Activated CD4-positive, alpha-beta T cell treated with anti-CD3 and anti-CD28 coated beads, Interleukin-2, Interleukin-4, amounts not matched to agents 100 ng/mL and 50 ng/mL, durations not matched to agents 16 hours and 8 hours (primary cell): Measurements from ENCODE around the gene FIBCD1.
"Not testable (repeated sequence)": the region's sequence is repeated elsewhere in the genome, so short reads cannot be mapped to it uniquely, and the experiment has no call there.

ENCODE experiments used
- DNase-seq: peaks from one replicate; pipeline ENCODE4 v3.0.0-alpha.2; 2020; ENCODE audit warnings: low spot score

The FIBCD1 gene

GRCh38 chr9:130921989-130922892 lies 16.8 kb downstream of the FIBCD1 start:
- no peak for DNase-seq

GRCh38 chr9:130921300-130921988 lies 17.6 kb downstream of the FIBCD1 start:
- DNase-seq: no peak

- DNase-seq: no peak
Measured at GRCh38 chr9:130920762-130921299, 18.2 kb downstream of the FIBCD1 start.

GRCh38 chr9:130920233-130920632 lies 18.8 kb downstream of the FIBCD1 start:
- no peak for DNase-seq

- no peak for DNase-seq
Measured at GRCh38 chr9:130919559-130920145, 19.4 kb downstream of the FIBCD1 start.

GRCh38 chr9:130918826-130919558 lies 20.1 kb downstream of the FIBCD1 start:
- no peak for DNase-seq

GRCh38 chr9:130918101-130918825 lies 20.8 kb downstream of the FIBCD1 start:
- DNase-seq: no peak

GRCh38 chr9:130917168-130917960 lies 21.7 kb downstream of the FIBCD1 start:
- no peak for DNase-seq

GRCh38 chr9:130915096-130915447 lies 24.0 kb downstream of the FIBCD1 start:
- no peak for DNase-seq

GRCh38 chr9:130914417-130915095 lies 24.5 kb downstream of the FIBCD1 start:
- no peak for DNase-seq

GRCh38 chr9:130913599-130914416 lies 25.2 kb downstream of the FIBCD1 start:
- DNase-seq: no peak

GRCh38 chr9:130912932-130913598 lies 26.0 kb downstream of the FIBCD1 start:
- DNase-seq: no peak

GRCh38 chr9:130911254-130912049 lies 27.6 kb downstream of the FIBCD1 start:
- no peak for DNase-seq

GRCh38 chr9:130910670-130911069 lies 28.4 kb downstream of the FIBCD1 start:
- DNase-seq: not testable (repeated sequence)

GRCh38 chr9:130910041-130910440 lies 29.0 kb downstream of the FIBCD1 start:
- not testable (repeated sequence) for DNase-seq

- DNase-seq: no peak
Measured at GRCh38 chr9:130908878-130909355, 30.1 kb downstream of the FIBCD1 start.

GRCh38 chr9:130908146-130908877 lies 30.7 kb downstream of the FIBCD1 start:
- DNase-seq: no peak
